ENCODE measurements around the gene SHPK.

GRCh38 chr17:3571043-3571900 is 64.8 kb downstream of the SHPK start:
- TF ChIP-seq, protein P1, sequence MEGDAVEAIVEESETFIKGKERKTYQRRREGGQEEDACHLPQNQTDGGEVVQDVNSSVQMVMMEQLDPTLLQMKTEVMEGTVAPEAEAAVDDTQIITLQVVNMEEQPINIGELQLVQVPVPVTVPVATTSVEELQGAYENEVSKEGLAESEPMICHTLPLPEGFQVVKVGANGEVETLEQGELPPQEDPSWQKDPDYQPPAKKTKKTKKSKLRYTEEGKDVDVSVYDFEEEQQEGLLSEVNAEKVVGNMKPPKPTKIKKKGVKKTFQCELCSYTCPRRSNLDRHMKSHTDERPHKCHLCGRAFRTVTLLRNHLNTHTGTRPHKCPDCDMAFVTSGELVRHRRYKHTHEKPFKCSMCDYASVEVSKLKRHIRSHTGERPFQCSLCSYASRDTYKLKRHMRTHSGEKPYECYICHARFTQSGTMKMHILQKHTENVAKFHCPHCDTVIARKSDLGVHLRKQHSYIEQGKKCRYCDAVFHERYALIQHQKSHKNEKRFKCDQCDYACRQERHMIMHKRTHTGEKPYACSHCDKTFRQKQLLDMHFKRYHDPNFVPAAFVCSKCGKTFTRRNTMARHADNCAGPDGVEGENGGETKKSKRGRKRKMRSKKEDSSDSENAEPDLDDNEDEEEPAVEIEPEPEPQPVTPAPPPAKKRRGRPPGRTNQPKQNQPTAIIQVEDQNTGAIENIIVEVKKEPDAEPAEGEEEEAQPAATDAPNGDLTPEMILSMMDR (IDR thresholded peaks at IDR 0.05) = no peak
- TF ChIP-seq POLR2A (IDR thresholded peaks at IDR 0.05) = no peak

Measured in testis (tissue), 2 donors.